IMR-90 (cell line): ENCODE results near the gene GFOD2. TPM values are rescaled to one million over a fixed set of nuclear protein-coding genes. Genes with fewer than 3 reads are reported as not detected.

ENCODE experiments used
- ATAC-seq: fragments of 200-7000 bp; cut with Tn5 transposase; 2 replicates; pipeline ENCODE4 v1.9.1; 2020; ENCODE audit warnings: low read depth, mild to moderate bottlenecking, moderate library complexity
- BruUV-seq: library from RNA; stranded (reverse); fragments of 400-500 nt; replicated peaks from 2 replicates; lab custom pipeline; 2021; lab: Mats Ljungman, UMichigan
- CTCF ChIA-PET: fragments of 300-600 bp; formaldehyde crosslinking; extraction: SDS; loops from one replicate; lab custom pipeline; 2021; ENCODE audit warnings: antibody characterized with exemption; lab: Yijun Ruan, JAX
- POLR2A ChIA-PET: fragments of 300-600 bp; sonication (Branson Sonifier 250); formaldehyde crosslinking; loops from one replicate; lab custom pipeline; 2022; ENCODE audit warnings: antibody characterized with exemption; ENCODE audit not compliant: unreplicated experiment; lab: Charles Lee
- DNase-seq: peaks from one replicate; pipeline ENCODE4 v3.0.0; 2013
- H2AFZ ChIP-seq: replicated peaks from 2 replicates; pipeline ENCODE3; 2013; ENCODE audit warnings: low read length, mild to moderate bottlenecking; ENCODE audit not compliant: poor library complexity
- H2AK5ac ChIP-seq: 2 replicates; pipeline ENCODE4 v1.6.1; 2013; ENCODE audit warnings: low read depth, low read length, inconsistent platforms
- H2AK9ac ChIP-seq: replicated peaks from 2 replicates; pipeline ENCODE3; 2013; ENCODE audit warnings: mild to moderate bottlenecking, low read depth, low read length, moderate library complexity; ENCODE audit not compliant: poor library complexity
- H2BK120ac ChIP-seq: 2 replicates; pipeline ENCODE4 v1.6.1; 2013; ENCODE audit warnings: low read depth, low read length, inconsistent platforms
- H2BK15ac ChIP-seq: 3 replicates; pipeline ENCODE4 v1.6.1; 2013; ENCODE audit warnings: low read depth, low read length, inconsistent platforms
- H2BK20ac ChIP-seq: 2 replicates; pipeline ENCODE4 v1.6.1; 2013; ENCODE audit warnings: low read depth, mild to moderate bottlenecking, inconsistent platforms, low read length, moderate library complexity
- H2BK5ac ChIP-seq: 2 replicates; pipeline ENCODE4 v1.6.1; 2013; ENCODE audit warnings: mild to moderate bottlenecking, low read depth, low read length, inconsistent platforms; ENCODE audit not compliant: poor library complexity, severe bottlenecking
- H3K14ac ChIP-seq: replicated peaks from 2 replicates; pipeline ENCODE4 v1.6.1; 2013; ENCODE audit warnings: low read depth, low read length, inconsistent platforms
- H3K18ac ChIP-seq: 2 replicates; pipeline ENCODE4 v1.6.1; 2013; ENCODE audit warnings: low read depth, low read length, control low read depth
- H3K23ac ChIP-seq: 2 replicates; pipeline ENCODE4 v1.6.1; 2013; ENCODE audit warnings: low read depth, low read length, inconsistent platforms
- H3K27ac ChIP-seq: 2 replicates; pipeline ENCODE4 v1.5.1; 2013; ENCODE audit warnings: mild to moderate bottlenecking, control low read depth, low read length; ENCODE audit not compliant: insufficient read depth
- H3K27me3 ChIP-seq: 2 replicates; pipeline ENCODE4 v1.6.1; 2013; ENCODE audit warnings: low read length; ENCODE audit not compliant: control insufficient read depth, insufficient read depth
- H3K36me3 ChIP-seq: 2 replicates; pipeline ENCODE4 v1.6.1; 2013; ENCODE audit warnings: low read length, mixed read lengths; ENCODE audit not compliant: control insufficient read depth, insufficient read depth
- H3K4ac ChIP-seq: 2 replicates; pipeline ENCODE4 v1.6.1; 2013; ENCODE audit warnings: low read depth, low read length, inconsistent platforms
- H3K4me1 ChIP-seq: 2 replicates; pipeline ENCODE4 v1.6.1; 2013; ENCODE audit warnings: low read length, mixed read lengths; ENCODE audit not compliant: control insufficient read depth, insufficient read depth
- H3K4me2 ChIP-seq: 2 replicates; pipeline ENCODE4 v1.6.1; 2013; ENCODE audit warnings: low read depth, mild to moderate bottlenecking, control low read depth, low read length, moderate library complexity
- H3K4me3 ChIP-seq: 2 replicates; pipeline ENCODE4 v1.5.1; 2013; ENCODE audit warnings: low read depth, mild to moderate bottlenecking, control low read depth, low read length, moderate library complexity; ENCODE audit not compliant: insufficient read depth
- H3K56ac ChIP-seq: 2 replicates; pipeline ENCODE4 v1.6.1; 2013; ENCODE audit warnings: low read length, inconsistent platforms; ENCODE audit not compliant: insufficient read depth; ENCODE audit errors: extremely low read depth
- H3K79me1 ChIP-seq, 2 experiments: 2 replicates each; pipeline ENCODE4 v1.6.1; 2013; ENCODE audit warnings: low read length in 2 of 2, inconsistent platforms in 1 of 2, low read depth in 1 of 2
- H3K9ac ChIP-seq: 2 replicates; pipeline ENCODE4 v1.6.1; 2013; ENCODE audit warnings: low read depth, low read length, control low read depth
- H3K9me1 ChIP-seq: 2 replicates; pipeline ENCODE4 v1.6.1; 2013; ENCODE audit warnings: low read length, inconsistent platforms; ENCODE audit not compliant: insufficient read depth
- H3K9me3 ChIP-seq: 2 replicates; pipeline ENCODE4 v1.6.1; 2013; ENCODE audit warnings: low read length; ENCODE audit not compliant: control insufficient read depth, insufficient read depth
- H4K20me1 ChIP-seq: 2 replicates; pipeline ENCODE4 v1.6.1; 2013; ENCODE audit warnings: low read length, inconsistent platforms; ENCODE audit not compliant: insufficient read depth
- H4K5ac ChIP-seq: 2 replicates; pipeline ENCODE4 v1.6.1; 2013; ENCODE audit warnings: mild to moderate bottlenecking, low read depth, low read length, control low read depth
- H4K8ac ChIP-seq, 2 experiments: 2 replicates each; pipeline ENCODE4 v1.6.1; 2013; ENCODE audit warnings: low read depth in 2 of 2, low read length in 2 of 2, control low read depth in 1 of 2, inconsistent platforms in 1 of 2
- H4K91ac ChIP-seq: 2 replicates; pipeline ENCODE4 v1.6.1; 2013; ENCODE audit warnings: low read depth, low read length, inconsistent platforms; ENCODE audit not compliant: insufficient read depth
- BHLHE40 ChIP-seq: fragments of 150-350 bp; IDR thresholded peaks from 2 replicates; pipeline ENCODE4 v1.6.1; 2016; ENCODE audit warnings: mild to moderate bottlenecking, low read depth, low read length
- CEBPB ChIP-seq: IDR thresholded peaks from 2 replicates; pipeline ENCODE4 v1.6.1; 2012; ENCODE audit warnings: low read depth, low read length, improper control_type of control experiment
- CHD1 ChIP-seq: IDR thresholded peaks from 2 replicates; pipeline ENCODE4 v1.6.1; 2012; ENCODE audit warnings: low read depth, low read length, improper control_type of control experiment
- FOS ChIP-seq: fragments of 150-350 bp; IDR thresholded peaks from 2 replicates; pipeline ENCODE4 v1.6.1; 2016; ENCODE audit warnings: low read depth, low read length
- MAFK ChIP-seq: IDR thresholded peaks from 2 replicates; pipeline ENCODE4 v1.6.1; 2012; ENCODE audit warnings: low read depth, low read length, improper control_type of control experiment
- MAZ ChIP-seq: IDR thresholded peaks from 2 replicates; pipeline ENCODE4 v1.6.1; 2012; ENCODE audit warnings: low read depth, mild to moderate bottlenecking, low read length, improper control_type of control experiment, moderate library complexity, borderline replicate concordance
- MXI1 ChIP-seq: IDR thresholded peaks from 2 replicates; pipeline ENCODE4 v1.6.1; 2012; ENCODE audit warnings: low read depth, mild to moderate bottlenecking, low read length, moderate library complexity, borderline replicate concordance
- POLR2A ChIP-seq: IDR thresholded peaks from 2 replicates; pipeline ENCODE4 v1.6.1; 2012; ENCODE audit warnings: mild to moderate bottlenecking, low read depth, low read length
- RAD21 ChIP-seq: IDR thresholded peaks from 2 replicates; pipeline ENCODE4 v1.6.1; 2012; ENCODE audit warnings: low read length, improper control_type of control experiment
- RCOR1 ChIP-seq: IDR thresholded peaks from 2 replicates; pipeline ENCODE4 v1.6.1; 2012; ENCODE audit warnings: mild to moderate bottlenecking, low read length, improper control_type of control experiment; ENCODE audit not compliant: insufficient replicate concordance
- RFX5 ChIP-seq: IDR thresholded peaks from 2 replicates; pipeline ENCODE4 v1.8.0; 2012; ENCODE audit warnings: low read depth, mild to moderate bottlenecking, low read length, moderate library complexity
- SMC3 ChIP-seq: fragments of 150-350 bp; IDR thresholded peaks from 2 replicates; pipeline ENCODE4 v1.6.1; 2016; ENCODE audit warnings: low read depth, mild to moderate bottlenecking, antibody characterized with exemption, low read length, moderate library complexity
- WGBS, 2 experiments: methylation state at CpG; one replicate each; pipeline versions ENCODE4 v1.1.5 to v1.1.7; 2013; ENCODE audit warnings: missing lambda C conversion rate in 2 of 2; ENCODE audit not compliant: insufficient read length in 1 of 2; ENCODE audit errors: extremely low coverage in 2 of 2; 5-methylcytosine and 5-hydroxymethylcytosine counted together
- dilution Hi-C: fragments of 300-500 bp; cut with HindIII; formaldehyde crosslinking; loops from one replicate; pipeline ENCODE4 v1.14.3; 2018; ENCODE audit warnings: low sequenced_read_pairs; ENCODE audit not compliant: unreplicated experiment
- in situ Hi-C: fragments of 300-500 bp; cut with MboI; formaldehyde crosslinking; loops from 3 replicates; pipeline ENCODE4 v1.14.3; 2019; ENCODE audit warnings: low sequenced_read_pairs, inconsistent platforms, mixed read lengths
- intact Hi-C: fragments of 100-400 bp; cut with micrococcal nuclease; formaldehyde crosslinking; loops from 2 replicates; pipeline ENCODE4 v1.10.0; 2022
- polyA plus RNA-seq, 3 experiments: library from polyadenylated mRNA; depleted of rRNA; stranded (reverse); fragments of >200 nt; gene quantifications; 2 replicates each; pipeline ENCODE4 v1.2.3, GENCODE V29; 2012; ENCODE audit warnings: low replicate concordance in 1 of 3
- total RNA-seq: library from RNA; depleted of rRNA; stranded (reverse); fragments of >200 nt; gene quantifications from 2 replicates; pipeline ENCODE4 v1.2.3, GENCODE V29; 2012
- TF ChIP-seq, protein P1 (sequence below): conservative IDR thresholded peaks from 2 replicates; pipeline ENCODE4 v1.5.1; 2012; ENCODE audit warnings: mild to moderate bottlenecking, low read depth, low read length, improper control_type of control experiment
- TF ChIP-seq, protein P2 (sequence below): fragments of 150-350 bp; IDR thresholded peaks from 2 replicates; pipeline ENCODE4 v1.6.1; 2016; ENCODE audit warnings: low read depth, mild to moderate bottlenecking, low read length, moderate library complexity, borderline replicate concordance
- TF ChIP-seq, protein P3 (sequence below): fragments of 150-350 bp; IDR thresholded peaks from 2 replicates; pipeline ENCODE4 v1.6.1; 2017; ENCODE audit warnings: mild to moderate bottlenecking, antibody characterized with exemption, low read length, low read depth

Gene GFOD2
- total and polyA plus RNA-seq, 2 of the 4 experiments (the other 2 are of a cell fraction), result 12.3 to 18.1 TPM

DNA sequence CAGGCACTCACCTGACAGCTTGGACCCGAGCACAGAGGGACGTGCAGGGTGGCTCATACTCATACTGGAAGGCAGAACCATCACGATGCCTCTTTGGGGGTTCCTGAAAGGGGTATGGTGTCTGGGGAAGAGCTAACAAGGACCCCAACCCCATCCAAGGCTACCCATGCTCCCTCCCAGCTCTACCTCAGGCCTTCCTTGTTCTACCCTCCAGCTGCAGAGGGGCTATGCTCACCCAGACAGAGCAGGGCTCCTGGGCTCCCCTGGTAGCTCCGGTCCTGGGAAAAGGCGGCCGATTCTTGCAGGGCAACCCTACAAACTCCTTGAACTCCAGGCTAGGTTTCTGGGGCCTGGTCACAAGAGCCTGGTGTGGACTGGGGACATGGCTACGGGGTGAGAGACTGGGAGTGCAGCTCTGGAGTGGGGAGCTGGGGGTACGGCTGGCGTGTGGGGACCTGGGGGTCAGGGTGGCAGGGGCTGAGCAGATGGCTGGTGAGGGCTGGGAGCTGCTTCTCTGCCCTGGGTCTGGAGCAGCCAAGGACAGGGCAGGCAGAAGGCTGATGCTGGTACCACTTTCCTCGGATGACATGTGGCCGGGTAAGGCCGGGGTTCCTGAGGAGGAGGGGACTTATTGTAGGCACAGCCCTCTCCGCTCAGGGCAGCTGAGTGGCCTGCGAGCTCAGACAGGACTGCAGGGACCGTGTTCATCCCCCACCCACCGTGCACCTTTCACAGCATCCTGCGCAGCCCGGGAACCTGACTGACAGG, 61.2 kb downstream of the GFOD2 start:
- in situ Hi-C loops, result no loop called here

More for the DNA sequence above, 61.2 kb downstream of the GFOD2 start:
- Histone ChIP-seq H3K9ac (no peak overlapping the region), H2BK120ac (no peak overlapping the region), H2BK15ac (no peak overlapping the region), H3K27me3 (no peaks in the 10 kb centered on the region), H3K36me3 (peaks cover 2% of the 10 kb centered on the region; the same call in 1 of the 2 replicates), H2AFZ (no peak overlapping the region), H3K4ac (no peak overlapping the region), H4K91ac (no peak overlapping the region), H3K9me3 (no peaks in the 10 kb centered on the region), H4K8ac (no peak overlapping the region), H3K9me1 (peaks cover 7% of the 10 kb centered on the region), H3K79me1 (peaks cover 6 to 20% of the 10 kb centered on the region in 2 experiments; a peak in 3 of 4 replicates), H3K4me1 (peaks cover 9% of the 10 kb centered on the region; the same call in 1 of the 2 replicates), H3K14ac (no peak overlapping the region), H3K4me3 (no peak overlapping the region), H2BK5ac (no peak overlapping the region), H3K56ac (no peak overlapping the region), H4K5ac (no peak overlapping the region), H3K27ac (no peak overlapping the region), H2AK9ac (no peak overlapping the region), H3K18ac (no peak overlapping the region), H3K4me2 (no peak overlapping the region), H3K23ac (no peak overlapping the region), H2AK5ac (no peak overlapping the region), H2BK20ac (no peak overlapping the region), H4K20me1 (peaks cover 5% of the 10 kb centered on the region)
- 93% methylated on average over 6 of the region's 18 CpGs; no CpG with 5 or more reads in 1 of the 2 experiments for WGBS, 2 experiments
- intact Hi-C loops, result no loop called here
- no TSS peak for BruUV-seq
- dilution Hi-C loops, result no loop called here
- ChIA-PET POLR2A (no interaction called here), CTCF (interaction anchor here (0.5 to 1.3 kb wide), 2 partner anchors 137 to 161 kb away, joined by 3 to 4 read pairs; no protein-coding TSS in a partner anchor)
- ATAC-seq (no peak), DNase-seq (no peak)
- TF ChIP-seq MAZ (no peak), MXI1 (no peak), RFX5 (no peak), POLR2A (no peak), RAD21 (no peak), RCOR1 (no peak), FOS (no peak), CEBPB (no peak), SMC3 (no peak), MAFK (no peak), CHD1 (no peak), BHLHE40 (no peak)
- TF ChIP-seq, protein P1, sequence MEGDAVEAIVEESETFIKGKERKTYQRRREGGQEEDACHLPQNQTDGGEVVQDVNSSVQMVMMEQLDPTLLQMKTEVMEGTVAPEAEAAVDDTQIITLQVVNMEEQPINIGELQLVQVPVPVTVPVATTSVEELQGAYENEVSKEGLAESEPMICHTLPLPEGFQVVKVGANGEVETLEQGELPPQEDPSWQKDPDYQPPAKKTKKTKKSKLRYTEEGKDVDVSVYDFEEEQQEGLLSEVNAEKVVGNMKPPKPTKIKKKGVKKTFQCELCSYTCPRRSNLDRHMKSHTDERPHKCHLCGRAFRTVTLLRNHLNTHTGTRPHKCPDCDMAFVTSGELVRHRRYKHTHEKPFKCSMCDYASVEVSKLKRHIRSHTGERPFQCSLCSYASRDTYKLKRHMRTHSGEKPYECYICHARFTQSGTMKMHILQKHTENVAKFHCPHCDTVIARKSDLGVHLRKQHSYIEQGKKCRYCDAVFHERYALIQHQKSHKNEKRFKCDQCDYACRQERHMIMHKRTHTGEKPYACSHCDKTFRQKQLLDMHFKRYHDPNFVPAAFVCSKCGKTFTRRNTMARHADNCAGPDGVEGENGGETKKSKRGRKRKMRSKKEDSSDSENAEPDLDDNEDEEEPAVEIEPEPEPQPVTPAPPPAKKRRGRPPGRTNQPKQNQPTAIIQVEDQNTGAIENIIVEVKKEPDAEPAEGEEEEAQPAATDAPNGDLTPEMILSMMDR, result no peak
- TF ChIP-seq, protein P2, sequence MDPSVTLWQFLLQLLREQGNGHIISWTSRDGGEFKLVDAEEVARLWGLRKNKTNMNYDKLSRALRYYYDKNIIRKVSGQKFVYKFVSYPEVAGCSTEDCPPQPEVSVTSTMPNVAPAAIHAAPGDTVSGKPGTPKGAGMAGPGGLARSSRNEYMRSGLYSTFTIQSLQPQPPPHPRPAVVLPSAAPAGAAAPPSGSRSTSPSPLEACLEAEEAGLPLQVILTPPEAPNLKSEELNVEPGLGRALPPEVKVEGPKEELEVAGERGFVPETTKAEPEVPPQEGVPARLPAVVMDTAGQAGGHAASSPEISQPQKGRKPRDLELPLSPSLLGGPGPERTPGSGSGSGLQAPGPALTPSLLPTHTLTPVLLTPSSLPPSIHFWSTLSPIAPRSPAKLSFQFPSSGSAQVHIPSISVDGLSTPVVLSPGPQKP, result no peak
- TF ChIP-seq, protein P3, sequence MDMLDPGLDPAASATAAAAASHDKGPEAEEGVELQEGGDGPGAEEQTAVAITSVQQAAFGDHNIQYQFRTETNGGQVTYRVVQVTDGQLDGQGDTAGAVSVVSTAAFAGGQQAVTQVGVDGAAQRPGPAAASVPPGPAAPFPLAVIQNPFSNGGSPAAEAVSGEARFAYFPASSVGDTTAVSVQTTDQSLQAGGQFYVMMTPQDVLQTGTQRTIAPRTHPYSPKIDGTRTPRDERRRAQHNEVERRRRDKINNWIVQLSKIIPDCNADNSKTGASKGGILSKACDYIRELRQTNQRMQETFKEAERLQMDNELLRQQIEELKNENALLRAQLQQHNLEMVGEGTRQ, result no peak
